Body of pancreas (tissue), 4 donors: ENCODE data around the gene SMIM3. TPM values are rescaled to one million over a fixed set of nuclear protein-coding genes. Genes with fewer than 3 reads are reported as not detected.
A peak's percentile ranks its signal among the peaks of the same experiment; 100 is the strongest.

Experiments
- ATAC-seq: fragments of 150-250 bp; one replicate; pipeline ENCODE4 v1.9.1; 2016
- DNase-seq, 4 donors: peaks; one replicate each; pipeline ENCODE4 v3.0.0-alpha.2; 2019
- H3K27ac ChIP-seq, 4 donors: fragments of 200-600 bp; sonication (generic); 1 replicate in 3 of 4; 2 replicates in 1 of 4; pipeline versions ENCODE4 v1.5.1 to v1.6.1; 2016 to 2019; ENCODE audit warnings: mild to moderate bottlenecking in 1 of 4, mixed read lengths in 1 of 4, moderate library complexity in 1 of 4
- H3K27me3 ChIP-seq, 2 donors: fragments of 200-600 bp; sonication (generic); one replicate each; pipeline ENCODE4 v1.6.0; 2016; ENCODE audit warnings: mild to moderate bottlenecking in 1 of 2
- H3K36me3 ChIP-seq, 2 donors: fragments of 200-600 bp; sonication (generic); replicated peaks in 1 of 2; 2 replicates each; pipeline ENCODE4 v1.5.1; 2016; ENCODE audit warnings: low read depth in 2 of 2; ENCODE audit not compliant: insufficient read depth in 1 of 2
- H3K4me1 ChIP-seq: fragments of 200-600 bp; sonication (generic); one replicate; pipeline ENCODE4 v1.6.0; 2016
- H3K4me3 ChIP-seq, 2 donors: fragments of 200-600 bp; sonication (generic); 1 replicate in 1 of 2; 2 replicates in 1 of 2; pipeline ENCODE4 v1.5.1; 2016 to 2019
- H3K9me3 ChIP-seq, 3 donors: fragments of 200-600 bp; sonication (generic); 1 replicate in 2 of 3; 2 replicates in 1 of 3; pipeline ENCODE4 v1.5.1; 2016
- POLR2A ChIP-seq, 3 donors: fragments of 450-650 bp; IDR thresholded peaks; one replicate each; pipeline ENCODE4 v1.6.1; 2016; ENCODE audit warnings: antibody characterized with exemption in 3 of 3, mild to moderate bottlenecking in 2 of 3
- WGBS, 2 donors: methylation state at CpG; one replicate each; pipeline ENCODE4 v1.1.5; 2017; 5-methylcytosine and 5-hydroxymethylcytosine counted together
- intact Hi-C: fragments of 100-400 bp; cut with DNase I; formaldehyde crosslinking; loops from one replicate; pipeline ENCODE4 v1.15.1; 2023
- total RNA-seq, 2 donors: library from RNA; depleted of rRNA; stranded (reverse); fragments of >200 nt; gene quantifications; one replicate each; pipeline ENCODE4 v1.1.0, GENCODE V29; 2016
- TF ChIP-seq, protein P1 (sequence below), 7 experiments: fragments of 450-650 bp in 4 of 7; fragments of 200-600 bp in 3 of 7; sonication (generic) in 3 of 7; IDR thresholded peaks; one replicate each; pipeline ENCODE4 v1.5.1; 2016 to 2019; ENCODE audit warnings: antibody characterized with exemption in 7 of 7

SMIM3 gene
- total RNA-seq, 2 donors from 2014 or later, result 40.2 to 51.6 TPM

DNA sequence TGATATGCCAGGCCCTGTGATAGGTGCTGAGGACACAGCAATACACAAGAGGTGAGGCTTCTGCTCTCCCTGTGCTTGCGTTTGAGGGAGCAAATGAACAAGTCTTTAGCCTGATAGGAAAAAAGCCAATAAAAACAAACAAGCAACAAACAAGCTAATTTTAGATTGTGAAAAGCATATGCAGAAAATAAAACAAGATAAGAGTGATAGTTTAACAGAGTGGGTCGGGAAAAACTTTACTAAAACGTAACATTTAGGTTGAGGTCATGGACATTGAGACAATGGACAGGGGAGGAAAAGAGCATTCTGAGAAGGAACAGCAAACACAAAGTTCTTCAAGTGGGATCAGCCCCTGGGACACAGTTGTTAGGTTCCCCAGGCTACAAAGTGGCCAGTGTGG is 4.3 kb downstream of the SMIM3 start:
- intact Hi-C loops, result no loop called here
- peaks cover 63% of the 10 kb centered on the region for H3K4me1 ChIP-seq
- no peak for TF ChIP-seq POLR2A (IDR thresholded peaks at IDR 0.05)
- TF ChIP-seq, protein P1, sequence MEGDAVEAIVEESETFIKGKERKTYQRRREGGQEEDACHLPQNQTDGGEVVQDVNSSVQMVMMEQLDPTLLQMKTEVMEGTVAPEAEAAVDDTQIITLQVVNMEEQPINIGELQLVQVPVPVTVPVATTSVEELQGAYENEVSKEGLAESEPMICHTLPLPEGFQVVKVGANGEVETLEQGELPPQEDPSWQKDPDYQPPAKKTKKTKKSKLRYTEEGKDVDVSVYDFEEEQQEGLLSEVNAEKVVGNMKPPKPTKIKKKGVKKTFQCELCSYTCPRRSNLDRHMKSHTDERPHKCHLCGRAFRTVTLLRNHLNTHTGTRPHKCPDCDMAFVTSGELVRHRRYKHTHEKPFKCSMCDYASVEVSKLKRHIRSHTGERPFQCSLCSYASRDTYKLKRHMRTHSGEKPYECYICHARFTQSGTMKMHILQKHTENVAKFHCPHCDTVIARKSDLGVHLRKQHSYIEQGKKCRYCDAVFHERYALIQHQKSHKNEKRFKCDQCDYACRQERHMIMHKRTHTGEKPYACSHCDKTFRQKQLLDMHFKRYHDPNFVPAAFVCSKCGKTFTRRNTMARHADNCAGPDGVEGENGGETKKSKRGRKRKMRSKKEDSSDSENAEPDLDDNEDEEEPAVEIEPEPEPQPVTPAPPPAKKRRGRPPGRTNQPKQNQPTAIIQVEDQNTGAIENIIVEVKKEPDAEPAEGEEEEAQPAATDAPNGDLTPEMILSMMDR (IDR thresholded peaks at IDR 0.05), result no peak
- no peaks in the 10 kb centered on the region for H3K36me3 ChIP-seq
- DNase-seq (no peak), ATAC-seq (no peak)
- H3K27ac ChIP-seq, result peak overlapping the region; percentile 59 to 89 (median 68)
- no peaks in the 10 kb centered on the region for H3K9me3 ChIP-seq
- H3K27me3 ChIP-seq, result no peaks in the 10 kb centered on the region
- no peak overlapping the region for H3K4me3 ChIP-seq
- 17 to 18% methylated on average over 3 of the region's 3 CpGs for WGBS, 2 donors

DNA sequence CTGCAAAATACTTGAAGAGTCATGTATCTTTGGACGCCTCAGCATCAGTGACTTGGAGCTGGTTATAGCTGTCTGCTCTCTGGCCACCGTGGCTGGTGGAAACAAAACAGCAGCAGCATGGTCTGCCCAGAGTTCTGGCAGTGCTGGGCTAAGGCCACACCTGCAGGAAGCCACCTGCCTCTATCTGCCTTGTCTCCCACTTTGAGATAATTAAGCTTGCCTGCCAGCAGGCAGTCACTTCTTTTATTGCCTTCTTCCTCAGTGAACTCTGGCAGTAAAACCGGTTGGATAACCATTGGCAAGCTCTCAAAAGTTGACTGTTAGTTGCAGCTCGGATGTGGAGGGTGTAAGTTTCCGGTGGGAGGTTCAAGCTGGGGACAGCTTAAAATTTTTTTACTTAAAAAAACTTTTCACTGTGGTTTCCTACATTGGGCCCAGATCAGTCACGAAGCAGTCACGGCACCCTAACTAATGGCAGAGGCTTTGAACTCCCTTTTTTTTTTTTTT is 4.9 kb downstream of the SMIM3 start:
- no peak overlapping the region for H3K4me3 ChIP-seq
- no peaks in the 10 kb centered on the region for H3K36me3 ChIP-seq
- intact Hi-C loops, result no loop called here
- peaks cover 59% of the 10 kb centered on the region for H3K4me1 ChIP-seq
- 1 to 2% methylated on average over 7 of the region's 7 CpGs for whole genome bisulfite sequencing, 2 donors
- no peaks in the 10 kb centered on the region for H3K27me3 ChIP-seq
- no peaks in the 10 kb centered on the region for H3K9me3 ChIP-seq
- ATAC-seq (peak; percentile 65), DNase-seq (peak; percentile 64 to 86 (median 78))
- peak in 1 of 3 donors; percentile 18 for TF ChIP-seq POLR2A (IDR thresholded peaks at IDR 0.05)
- TF ChIP-seq, protein P1 (IDR thresholded peaks at IDR 0.05), result peak in 1 of 7 experiments; percentile 8
- peak overlapping the region; percentile 56 to 89 (median 68) for H3K27ac ChIP-seq

DNA sequence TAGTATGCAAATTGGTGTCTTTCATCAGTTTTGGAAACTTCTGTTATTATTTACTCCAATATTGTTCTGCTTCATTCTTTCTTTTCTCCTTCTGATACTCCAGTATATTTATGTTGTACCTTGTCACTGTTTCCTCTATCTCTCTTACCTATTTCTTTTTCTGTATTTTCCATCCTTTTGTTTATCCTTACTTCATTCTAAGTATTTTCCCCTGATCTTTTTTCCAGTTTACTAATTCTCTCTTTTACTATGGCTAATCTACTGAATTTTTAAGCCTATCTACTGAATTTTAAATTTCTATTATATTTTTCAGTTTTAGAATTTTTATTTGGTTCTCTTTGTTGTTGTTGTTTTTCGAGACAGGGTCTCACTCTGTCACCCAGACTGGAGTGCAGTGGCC is 7.4 kb downstream of the SMIM3 start:
- TF ChIP-seq POLR2A (IDR thresholded peaks at IDR 0.05), result no peak
- TF ChIP-seq, protein P1 (IDR thresholded peaks at IDR 0.05), result no peak
- Histone ChIP-seq H3K27me3 (no peaks in the 10 kb centered on the region), H3K36me3 (no peaks in the 10 kb centered on the region), H3K4me3 (no peak overlapping the region), H3K9me3 (no peaks in the 10 kb centered on the region), H3K27ac (no peak overlapping the region), H3K4me1 (peaks cover 40% of the 10 kb centered on the region)
- DNase-seq (no peak), ATAC-seq (no peak)
- intact Hi-C loops, result no loop called here
- WGBS, 2 donors, result 94 to 100% methylated on average over 1 of the region's 1 CpG

- H3K9me3 ChIP-seq, result no peaks in the 10 kb centered on the region
- ATAC-seq (no peak), DNase-seq (no peak)
- no peak overlapping the region for H3K27ac ChIP-seq
- no peak overlapping the region for H3K4me3 ChIP-seq
- WGBS, 2 donors, result 75 to 96% methylated on average over 1 of the region's 1 CpG
- intact Hi-C loops, result no loop called here
- H3K36me3 ChIP-seq, result no peaks in the 10 kb centered on the region
- H3K27me3 ChIP-seq, result no peaks in the 10 kb centered on the region
- TF ChIP-seq, protein P1 (IDR thresholded peaks at IDR 0.05), result no peak
- TF ChIP-seq POLR2A (IDR thresholded peaks at IDR 0.05), result no peak
- H3K4me1 ChIP-seq, result peaks cover 31% of the 10 kb centered on the region
Observed at GRCh38 chr5:150786876-150787275, 8.3 kb downstream of the SMIM3 start.

DNA sequence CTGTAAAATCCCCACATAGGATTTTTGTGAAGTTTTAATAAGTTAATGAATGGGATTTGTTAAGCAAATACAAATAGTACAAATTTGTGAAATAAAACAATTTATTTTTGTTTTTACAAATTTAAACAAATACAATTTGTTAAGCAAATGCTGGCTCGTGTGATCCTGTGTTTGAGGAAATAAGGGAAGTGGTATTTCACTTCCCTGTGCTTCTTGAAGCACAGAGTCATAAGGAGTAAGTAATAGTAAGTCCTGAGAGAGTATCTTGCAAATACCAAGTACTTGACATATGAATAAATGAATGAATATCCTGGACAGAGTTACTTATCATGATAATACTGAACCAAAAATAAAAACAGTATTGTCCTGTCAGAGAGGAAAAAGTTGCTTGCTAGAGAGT is 9.1 kb downstream of the SMIM3 start:
- H3K27ac ChIP-seq, result peak overlapping the region in 1 of 4 donors; percentile 5
- no peak for DNase-seq
- TF ChIP-seq POLR2A (IDR thresholded peaks at IDR 0.05), result no peak
- TF ChIP-seq, protein P1 (IDR thresholded peaks at IDR 0.05), result no peak
- H3K36me3 ChIP-seq, result no peaks in the 10 kb centered on the region
- no peak overlapping the region for H3K4me3 ChIP-seq
- H3K27me3 ChIP-seq, result no peaks in the 10 kb centered on the region
- no peaks in the 10 kb centered on the region for H3K9me3 ChIP-seq
- ATAC-seq, result no peak
- intact Hi-C loops, result no loop called here
- WGBS, 2 donors, result 42 to 47% methylated on average over 1 of the region's 1 CpG
- peaks cover 23% of the 10 kb centered on the region for H3K4me1 ChIP-seq
